Omental fat pad (tissue), 4 donors: ENCODE measurements around the gene SLC39A7. TPM values are rescaled to one million over a fixed set of nuclear protein-coding genes. Genes with fewer than 3 reads are reported as not detected.

Source experiments
- ATAC-seq: fragments of 150-250 bp; one replicate; pipeline ENCODE4 v1.9.1; 2016; ENCODE audit warnings: mild to moderate bottlenecking, moderate library complexity; ENCODE audit not compliant: low FRiP score
- DNase-seq: peaks from one replicate; pipeline ENCODE4 v3.0.0-alpha.2; 2019; ENCODE audit warnings: low spot score
- total RNA-seq, 4 donors: library from RNA; depleted of rRNA; stranded (reverse); fragments of >200 nt; gene quantifications; one replicate each; pipeline ENCODE4 v1.1.0, GENCODE V29; 2016
- TF ChIP-seq, protein P1 (sequence below), 3 donors: fragments of 450-650 bp; IDR thresholded peaks; one replicate each; pipeline ENCODE4 v1.5.1; 2016 to 2017; ENCODE audit warnings: antibody characterized with exemption in 3 of 3, mild to moderate bottlenecking in 3 of 3, moderate library complexity in 2 of 3

SLC39A7 gene
- total RNA-seq, 4 donors from 2014 or later = 57.5 to 82.8 (median 70.1) TPM

DNA sequence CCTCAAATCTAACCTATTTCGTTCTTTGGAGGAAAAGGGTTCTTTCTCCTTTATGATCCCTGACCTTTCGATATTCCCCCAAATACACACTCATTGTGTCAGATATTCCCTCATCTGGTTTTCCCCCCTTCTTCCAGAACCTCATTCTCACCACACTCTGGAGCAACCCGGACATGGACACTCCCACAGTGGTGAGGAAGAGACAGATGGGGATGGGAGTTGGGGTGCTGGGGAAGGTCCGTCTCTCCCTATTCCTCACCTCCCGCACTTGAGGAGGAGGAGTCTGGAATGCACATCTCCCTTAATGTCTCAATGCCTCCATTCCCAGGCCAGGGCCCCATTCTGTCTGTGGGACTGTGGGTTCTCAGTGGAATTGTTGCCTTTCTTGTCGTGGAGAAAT, 1.3 kb downstream of the SLC39A7 start:
- no peak for DNase-seq
- ATAC-seq = no peak
- TF ChIP-seq, protein P1, sequence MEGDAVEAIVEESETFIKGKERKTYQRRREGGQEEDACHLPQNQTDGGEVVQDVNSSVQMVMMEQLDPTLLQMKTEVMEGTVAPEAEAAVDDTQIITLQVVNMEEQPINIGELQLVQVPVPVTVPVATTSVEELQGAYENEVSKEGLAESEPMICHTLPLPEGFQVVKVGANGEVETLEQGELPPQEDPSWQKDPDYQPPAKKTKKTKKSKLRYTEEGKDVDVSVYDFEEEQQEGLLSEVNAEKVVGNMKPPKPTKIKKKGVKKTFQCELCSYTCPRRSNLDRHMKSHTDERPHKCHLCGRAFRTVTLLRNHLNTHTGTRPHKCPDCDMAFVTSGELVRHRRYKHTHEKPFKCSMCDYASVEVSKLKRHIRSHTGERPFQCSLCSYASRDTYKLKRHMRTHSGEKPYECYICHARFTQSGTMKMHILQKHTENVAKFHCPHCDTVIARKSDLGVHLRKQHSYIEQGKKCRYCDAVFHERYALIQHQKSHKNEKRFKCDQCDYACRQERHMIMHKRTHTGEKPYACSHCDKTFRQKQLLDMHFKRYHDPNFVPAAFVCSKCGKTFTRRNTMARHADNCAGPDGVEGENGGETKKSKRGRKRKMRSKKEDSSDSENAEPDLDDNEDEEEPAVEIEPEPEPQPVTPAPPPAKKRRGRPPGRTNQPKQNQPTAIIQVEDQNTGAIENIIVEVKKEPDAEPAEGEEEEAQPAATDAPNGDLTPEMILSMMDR (IDR thresholded peaks at IDR 0.05) = no peak

DNA sequence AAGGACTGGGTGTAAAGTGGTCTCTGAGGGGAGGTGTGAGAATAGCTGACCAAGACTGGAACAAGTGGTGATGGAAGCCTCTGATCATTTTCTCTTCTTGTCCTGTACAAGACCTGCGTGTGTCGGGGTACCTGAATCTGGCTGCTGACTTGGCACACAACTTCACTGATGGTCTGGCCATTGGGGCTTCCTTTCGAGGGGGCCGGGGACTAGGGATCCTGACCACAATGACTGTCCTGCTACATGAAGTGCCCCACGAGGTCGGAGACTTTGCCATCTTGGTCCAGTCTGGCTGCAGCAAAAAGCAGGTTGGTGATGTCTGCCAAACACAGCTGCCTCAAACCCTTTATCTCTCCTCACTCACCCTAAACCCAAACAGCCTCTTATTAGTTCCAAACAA, 2.1 kb downstream of the SLC39A7 start:
- DNase-seq = no peak
- no peak for ATAC-seq
- TF ChIP-seq, protein P1 (IDR thresholded peaks at IDR 0.05) = no peak

DNA sequence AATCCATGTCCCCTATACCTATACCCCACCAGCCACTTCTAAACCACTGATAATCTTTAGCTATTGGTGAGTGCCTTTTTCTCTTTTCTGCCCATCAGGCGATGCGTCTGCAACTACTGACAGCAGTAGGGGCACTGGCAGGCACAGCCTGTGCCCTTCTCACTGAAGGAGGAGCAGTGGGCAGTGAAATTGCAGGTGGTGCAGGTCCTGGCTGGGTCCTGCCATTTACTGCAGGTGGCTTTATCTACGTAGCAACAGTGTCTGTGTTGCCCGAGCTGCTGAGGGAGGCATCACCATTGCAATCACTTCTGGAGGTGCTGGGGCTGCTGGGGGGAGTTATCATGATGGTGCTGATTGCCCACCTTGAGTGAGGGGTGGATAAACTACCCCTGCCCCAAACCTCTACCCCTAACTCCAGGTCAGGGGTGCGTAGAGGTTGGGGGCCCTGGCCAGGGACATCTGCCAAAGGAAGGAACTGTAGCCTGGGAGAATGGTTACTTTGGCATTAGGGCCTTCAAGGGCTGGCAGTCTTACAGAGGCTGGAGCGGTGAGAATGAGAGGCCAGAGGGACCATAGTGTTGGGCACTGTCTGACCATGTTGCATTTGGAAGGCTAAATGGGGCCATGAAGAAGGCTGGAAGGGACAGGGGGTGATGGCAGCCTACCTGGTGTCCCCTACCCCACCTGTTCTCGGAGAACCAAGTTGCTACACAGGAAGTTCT, 2.9 kb downstream of the SLC39A7 start:
- DNase-seq (no peak), ATAC-seq (no peak)
- TF ChIP-seq, protein P1 (IDR thresholded peaks at IDR 0.05) = no peak

DNA sequence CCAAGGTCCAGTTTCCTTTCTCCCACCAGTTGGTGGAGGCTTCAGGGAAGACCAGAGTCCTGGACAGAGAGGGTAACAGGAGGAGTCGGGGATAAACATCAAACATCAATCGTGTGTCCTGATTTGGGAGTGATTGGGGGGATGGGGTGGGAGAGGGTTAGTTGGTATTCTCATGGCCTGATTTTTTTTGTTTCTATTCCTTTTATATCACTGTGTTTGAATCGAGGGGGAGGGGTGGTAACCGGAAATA, 3.4 kb downstream of the SLC39A7 start:
- TF ChIP-seq, protein P1 (IDR thresholded peaks at IDR 0.05) = no peak
- ATAC-seq (no peak), DNase-seq (no peak)

DNA sequence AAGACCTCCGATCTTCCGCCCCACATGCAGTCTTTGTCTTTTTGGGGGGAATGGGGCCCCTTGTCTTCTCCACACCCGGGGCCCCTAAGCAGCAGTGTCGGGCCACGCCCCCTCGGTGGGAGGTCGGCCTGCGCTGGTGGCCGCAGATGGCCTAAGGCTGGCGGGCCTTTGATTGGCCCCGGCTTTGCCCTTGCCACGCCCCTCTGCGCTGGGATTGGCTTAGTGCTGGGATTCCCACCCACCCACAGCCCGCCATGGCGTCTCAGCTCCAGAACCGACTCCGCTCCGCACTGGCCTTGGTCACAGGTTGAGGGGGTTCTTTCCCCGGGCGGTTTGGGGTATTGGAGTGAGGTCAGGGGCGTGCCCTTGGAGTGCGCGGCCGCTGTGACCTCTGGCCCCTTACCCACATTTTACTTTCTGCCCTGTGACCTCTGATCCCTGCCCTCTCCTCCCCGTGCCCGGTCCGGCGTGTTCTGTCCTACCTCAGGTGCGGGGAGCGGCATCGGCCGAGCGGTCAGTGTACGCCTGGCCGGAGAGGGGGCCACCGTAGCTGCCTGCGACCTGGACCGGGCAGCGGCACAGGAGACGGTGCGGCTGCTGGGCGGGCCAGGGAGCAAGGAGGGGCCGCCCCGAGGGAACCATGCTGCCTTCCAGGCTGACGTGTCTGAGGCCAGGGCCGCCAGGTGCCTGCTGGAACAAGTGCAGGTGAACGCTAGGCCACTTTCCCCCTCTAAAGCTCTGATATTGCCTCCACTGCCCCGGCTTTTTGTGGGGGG, 3.9 kb downstream of the SLC39A7 start, which contains the start of gene HSD17B8:
TSS of gene HSD17B8 (plus strand) at position 241 of the 776 bp plus-strand sequence. CDS start at position 255, 14 bp downstream.
- ATAC-seq (peak; percentile 67), DNase-seq (peak; percentile 81)
- TF ChIP-seq, protein P1 (IDR thresholded peaks at IDR 0.05) = no peak

DNA sequence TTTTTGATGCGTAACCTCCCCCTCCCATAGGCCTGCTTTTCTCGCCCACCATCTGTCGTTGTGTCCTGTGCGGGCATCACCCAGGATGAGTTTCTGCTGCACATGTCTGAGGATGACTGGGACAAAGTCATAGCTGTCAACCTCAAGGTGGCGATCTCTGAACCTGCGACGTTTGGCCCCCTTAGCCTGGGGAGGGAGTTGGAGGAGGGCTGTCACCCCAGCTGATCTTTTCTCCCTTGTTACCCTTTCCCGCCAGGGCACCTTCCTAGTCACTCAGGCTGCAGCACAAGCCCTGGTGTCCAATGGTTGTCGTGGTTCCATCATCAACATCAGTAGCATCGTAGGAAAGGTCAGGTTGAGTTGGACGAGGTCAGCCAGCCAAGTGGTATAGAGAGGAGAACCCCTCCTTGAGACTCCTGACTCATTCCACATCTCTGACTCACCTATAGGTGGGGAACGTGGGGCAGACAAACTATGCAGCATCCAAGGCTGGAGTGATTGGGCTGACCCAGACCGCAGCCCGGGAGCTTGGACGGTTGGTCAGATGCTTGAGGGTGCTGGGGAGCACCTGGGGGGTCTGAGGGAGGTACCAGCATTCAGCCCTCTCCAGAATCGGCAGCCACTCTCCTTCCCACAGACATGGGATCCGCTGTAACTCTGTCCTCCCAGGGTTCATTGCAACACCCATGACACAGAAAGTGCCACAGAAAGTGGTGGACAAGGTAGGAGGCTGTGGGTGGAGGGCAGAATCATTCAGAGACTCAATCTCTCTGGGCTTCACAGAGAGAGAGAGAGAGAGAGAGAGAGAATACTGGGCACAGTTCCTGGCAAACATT, 4.7 kb downstream of the SLC39A7 start:
- TF ChIP-seq, protein P1 (IDR thresholded peaks at IDR 0.05) = no peak
- no peak for ATAC-seq
- no peak for DNase-seq
